AG04450 (cell line): Measurements from ENCODE around the gene ZNF740. TPM values are rescaled to one million over a fixed set of nuclear protein-coding genes. Genes with fewer than 3 reads are reported as not detected.

Source experiments
- CTCF ChIA-PET: fragments of 300-600, 350-600 bp; formaldehyde crosslinking; extraction: SDS; loops from one replicate; lab custom pipeline; 2022; ENCODE audit warnings: antibody characterized with exemption, inconsistent platforms; lab: Charles Lee
- POLR2A ChIA-PET: fragments of 350-600 bp; formaldehyde crosslinking; extraction: SDS; loops from one replicate; lab custom pipeline; 2021; ENCODE audit warnings: antibody characterized with exemption, inconsistent platforms; lab: Yijun Ruan, JAX
- DNase-seq: peaks from one replicate; pipeline ENCODE4 v3.0.0-alpha.2; 2011; ENCODE audit warnings: low read depth, low spot score
- H3K27ac ChIP-seq: one replicate; pipeline ENCODE4 v1.5.1; 2012; ENCODE audit warnings: low read depth, low read length, control low read depth
- H3K27me3 ChIP-seq: one replicate; pipeline ENCODE4 v1.6.0; 2012; ENCODE audit warnings: low read length; ENCODE audit not compliant: control insufficient read depth, insufficient read depth
- H3K4me3 ChIP-seq: 2 replicates; pipeline ENCODE4 v1.5.1; 2011; ENCODE audit warnings: mild to moderate bottlenecking, low read depth, low read length, control low read depth
- H3K9me3 ChIP-seq: 2 replicates; pipeline ENCODE4 v1.5.1; 2012; ENCODE audit warnings: low read length; ENCODE audit not compliant: control insufficient read depth, insufficient read depth
- CTCF ChIP-seq: IDR thresholded peaks from 2 replicates; pipeline ENCODE4 v1.5.1; 2011; ENCODE audit warnings: low read depth, low read length, control low read depth, inconsistent platforms
- polyA minus RNA-seq: library from RNA; depleted of rRNA, polyadenylated mRNA; stranded (reverse); fragments of >200 nt; gene quantifications from 2 replicates; pipeline ENCODE4 v1.2.3, GENCODE V29; 2011; rRNA and poly(A)+ RNA removed
- polyA plus RNA-seq: library from polyadenylated mRNA; depleted of rRNA; stranded (reverse); fragments of >200 nt; gene quantifications from 2 replicates; pipeline ENCODE4 v1.2.3, GENCODE V29; 2011; rRNA removed

The ZNF740 gene
- polyA plus RNA-seq (20.9 and 21.7 TPM in 2 replicates), polyA minus RNA-seq (37.1 and 38.0 TPM in 2 replicates)

DNA sequence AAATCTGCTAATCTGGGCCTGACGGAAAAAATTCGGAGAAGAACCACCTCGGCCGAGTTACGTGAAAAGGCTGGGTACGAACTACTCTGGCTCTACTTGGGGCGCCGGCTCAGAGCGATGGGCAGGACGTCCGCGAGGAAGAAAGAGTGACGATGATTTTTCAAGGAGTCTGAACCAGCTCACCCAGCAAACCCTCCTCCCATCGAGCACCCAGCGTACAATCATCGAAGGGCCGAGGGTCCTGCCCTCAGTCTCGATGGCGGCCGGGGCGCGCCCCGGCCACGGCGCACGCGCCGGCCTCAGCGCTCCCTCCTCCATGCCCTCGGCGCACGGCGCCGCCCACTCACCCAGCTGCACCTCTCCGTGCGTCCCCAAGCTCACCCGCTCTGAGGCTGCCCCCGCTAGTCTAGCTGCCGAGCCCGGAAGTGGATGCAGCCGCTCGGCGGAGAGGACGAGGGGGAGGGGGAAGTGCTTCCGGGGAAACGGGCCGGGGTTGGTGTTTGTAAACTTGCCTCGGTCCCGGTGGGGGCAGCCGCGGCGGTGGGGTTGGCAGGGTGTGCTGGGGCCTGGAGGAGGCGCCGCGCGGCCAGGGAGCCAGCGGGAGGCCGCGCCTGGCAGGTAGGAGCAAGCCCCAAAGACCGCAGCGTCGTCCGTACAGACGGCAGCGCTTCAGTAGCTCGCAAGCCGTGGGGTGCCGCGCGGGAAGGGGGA lies at the start of gene ZNF740, which contains the start of gene CSAD:
Gene ZNF740, plus strand, starts transcription at position 503 of the 711 bp plus-strand sequence. CDS start 1,262 bp downstream, outside the sequence.
Gene CSAD, minus strand, starts transcription at position 706 of the 711 bp plus-strand sequence. CDS start 7,455 bp downstream, outside the sequence.
- Histone ChIP-seq H3K27me3 (no peaks in the 10 kb centered on the region), H3K4me3 (peak within 1 kb of the TSS; percentile 78), H3K27ac (peak within 1 kb of the TSS; percentile 95), H3K9me3 (no peaks in the 10 kb centered on the region)
- ChIA-PET CTCF (interaction anchor here (0.6 to 3.0 kb wide), 11 partner anchors 9 to 312 kb away, joined by 3 to 26 read pairs (median 5); partner anchors contain the start of gene AAAS), POLR2A (interaction anchor here (0.6 to 2.4 kb wide), 20 partner anchors 8 to 325 kb away, joined by 3 to 16 read pairs (median 4); partner anchors contain the start of genes PFDN5 and SPRYD3)
- DNase-seq, result peak; percentile 94
- no peak for TF ChIP-seq CTCF

- Histone ChIP-seq H3K27ac (no peak overlapping the region), H3K27me3 (peaks cover 8% of the 10 kb centered on the region), H3K9me3 (peaks cover 4% of the 10 kb centered on the region), H3K4me3 (no peak overlapping the region)
- no peak for DNase-seq
- TF ChIP-seq CTCF, result no peak
- CTCF ChIA-PET, result interaction anchor here (0.9 kb wide), 1 partner anchor 28 kb away, joined by 4 read pairs; no protein-coding TSS in a partner anchor
- POLR2A ChIA-PET, result no interaction called here
These were observed 48.7 kb upstream of the ZNF740 start for GRCh38 chr12:53131844-53132243.

GRCh38 chr12:53133722-53134121 lies 46.8 kb upstream of the ZNF740 start:
- POLR2A ChIA-PET, result no interaction called here
- H3K4me3 ChIP-seq, result no peak overlapping the region
- DNase-seq, result no peak
- peaks cover 6% of the 10 kb centered on the region for H3K27me3 ChIP-seq
- no peak for TF ChIP-seq CTCF
- H3K9me3 ChIP-seq, result peaks cover 7% of the 10 kb centered on the region
- no peak overlapping the region for H3K27ac ChIP-seq
- CTCF ChIA-PET, result no interaction called here

DNA sequence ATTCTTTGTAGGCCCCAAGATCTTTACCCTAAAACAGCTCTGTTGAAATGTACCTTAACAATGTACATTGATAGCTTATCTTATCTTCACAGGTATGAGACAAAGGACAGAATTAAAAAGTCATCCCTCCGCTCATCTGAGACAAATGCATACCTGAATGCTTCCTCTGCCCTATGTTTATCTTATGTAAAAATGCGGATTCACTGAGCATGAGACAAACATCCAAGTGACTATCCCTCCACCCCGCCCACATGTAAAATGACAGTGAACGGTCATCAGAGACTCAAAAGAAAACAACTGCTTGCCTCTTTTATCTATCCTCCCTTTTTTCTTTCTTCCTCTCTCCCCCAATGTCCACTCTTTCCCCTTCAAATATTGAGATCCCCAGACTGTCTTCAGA lies 37.2 kb upstream of the ZNF740 start:
- ChIA-PET POLR2A (no interaction called here), CTCF (no interaction called here)
- Histone ChIP-seq H3K9me3 (peaks cover 6% of the 10 kb centered on the region; the same call in 1 of the 2 replicates), H3K27me3 (peaks cover 2% of the 10 kb centered on the region), H3K27ac (no peak overlapping the region), H3K4me3 (no peak overlapping the region)
- no peak for TF ChIP-seq CTCF
- no peak for DNase-seq
